Activated naive CD8-positive, alpha-beta T cell treated with anti-CD3 and anti-CD28 coated beads, Interleukin-2, amount 50 U/mL, for 16 hours (primary cell): ENCODE results near the gene CDKAL1.
"Not testable (repeated sequence)": the region's sequence is repeated elsewhere in the genome, so short reads cannot be mapped to it uniquely, and the experiment has no call there.

Experiments
- DNase-seq: peaks from one replicate; pipeline ENCODE4 v3.0.0-alpha.2; 2020; ENCODE audit warnings: low read depth, low spot score

The CDKAL1 gene

DNA sequence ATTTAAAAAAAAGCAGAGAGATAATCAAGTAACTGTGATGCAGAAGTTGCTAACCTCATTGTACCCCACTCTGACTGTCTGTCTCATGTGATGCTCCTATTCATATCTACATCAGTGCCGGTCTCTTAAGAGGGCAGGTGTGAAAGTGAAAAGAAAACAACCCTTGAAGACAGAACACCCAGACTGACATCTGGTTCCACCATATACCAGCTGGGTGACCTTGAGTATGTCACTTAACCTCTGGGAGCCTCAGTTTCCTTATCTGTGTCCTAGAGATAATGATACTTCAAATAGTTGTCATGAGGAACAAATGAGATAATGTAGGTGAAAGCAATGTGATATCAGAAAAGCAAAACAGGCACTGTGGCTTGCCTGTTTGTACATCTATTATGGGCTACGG is 632.5 kb downstream of the CDKAL1 start:
- DNase-seq = no peak

DNA sequence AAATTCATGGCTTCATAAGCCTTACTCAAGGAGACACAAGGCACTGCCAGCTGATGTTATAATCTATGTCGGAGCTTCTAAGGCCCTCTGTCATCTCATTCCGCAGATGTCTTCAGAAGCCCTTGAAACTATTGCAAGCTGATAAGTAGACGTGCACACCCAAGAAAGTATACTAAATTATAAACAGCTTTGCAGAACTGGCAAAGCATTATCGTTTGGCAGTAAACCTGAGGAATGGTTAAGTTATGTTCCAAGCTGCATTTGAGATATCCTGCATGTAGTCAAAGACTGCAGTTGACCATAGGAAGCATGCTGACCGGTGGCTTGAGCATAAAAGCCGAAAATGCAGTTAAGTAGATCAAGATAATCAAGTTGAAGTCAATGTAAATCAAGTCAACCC is 633.5 kb downstream of the CDKAL1 start:
- DNase-seq = no peak

DNA sequence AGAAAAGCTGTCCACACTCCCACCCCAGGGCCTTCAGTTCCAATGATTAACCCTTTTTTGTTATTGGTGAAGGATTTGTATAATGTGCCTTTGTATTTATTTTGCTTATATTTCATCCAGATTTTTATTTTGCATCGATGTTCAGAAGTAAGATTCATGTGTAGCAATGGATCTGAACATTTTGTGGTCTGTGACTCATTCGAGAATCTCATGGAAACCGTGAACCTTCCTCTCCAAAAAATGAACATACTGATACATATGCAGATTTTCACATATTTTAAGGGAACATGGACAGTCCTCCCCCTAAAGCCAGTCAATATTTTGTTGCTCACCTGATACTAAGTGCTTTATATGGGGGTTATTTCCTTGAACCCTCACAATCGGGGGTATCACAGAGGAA is 637.5 kb downstream of the CDKAL1 start:
- no peak for DNase-seq

DNA sequence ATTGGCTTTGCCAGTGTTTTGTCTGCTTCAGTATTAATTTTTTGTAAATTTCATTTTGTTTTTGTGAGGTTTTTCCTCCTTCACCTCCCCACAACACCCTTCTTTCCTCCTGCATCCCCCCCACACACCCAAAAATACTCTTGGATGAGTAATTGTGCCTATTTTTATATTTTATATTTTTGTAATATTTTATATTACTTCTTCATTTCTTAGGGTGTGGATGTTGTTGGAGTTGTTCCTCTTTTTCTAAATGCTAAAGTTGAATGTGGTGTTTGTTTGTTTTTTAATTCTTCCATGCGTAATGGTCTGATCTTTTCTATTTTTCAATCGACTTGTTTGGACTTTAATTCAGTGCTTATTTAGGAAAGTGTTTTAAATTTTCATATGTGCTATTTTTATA is 638.8 kb downstream of the CDKAL1 start:
- DNase-seq = no peak

DNA sequence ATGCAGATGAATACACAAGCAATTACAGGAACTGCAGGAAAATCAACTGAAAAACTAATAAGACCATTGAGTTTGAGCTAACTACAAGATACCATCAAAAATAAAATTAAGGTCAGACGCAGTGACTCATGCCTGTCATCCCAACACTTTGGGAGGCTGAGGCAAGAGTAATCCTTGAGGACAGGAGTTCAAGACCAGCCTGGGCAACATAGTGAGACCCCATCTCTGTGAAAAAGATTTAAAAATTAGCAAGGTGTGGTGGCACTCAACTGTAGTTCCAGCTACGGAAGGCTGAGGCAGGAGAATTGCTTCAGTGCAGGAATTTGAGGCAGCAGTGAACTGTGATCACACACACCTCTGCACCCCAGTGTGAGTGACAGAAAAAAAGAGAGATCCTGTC is 639.4 kb downstream of the CDKAL1 start:
- DNase-seq = no peak

DNA sequence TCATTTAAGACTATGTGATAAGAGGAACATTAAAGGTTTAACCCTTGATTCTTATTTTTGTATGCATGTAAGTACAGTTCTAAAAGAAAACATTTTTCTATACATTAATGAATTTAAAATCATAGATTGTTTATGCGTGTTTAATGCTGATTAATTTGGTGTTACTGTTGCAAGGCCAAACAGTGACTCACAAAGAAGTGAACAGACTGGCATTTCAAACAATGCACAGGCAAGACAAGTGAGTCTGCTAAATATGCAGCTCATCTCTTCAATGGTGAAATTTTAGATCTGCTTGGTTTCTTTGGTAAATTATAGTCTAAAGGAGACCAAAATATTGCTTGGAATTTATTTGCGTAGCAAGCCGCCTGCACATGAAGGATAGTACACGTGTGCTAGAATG is 641.9 kb downstream of the CDKAL1 start:
- no peak for DNase-seq

DNA sequence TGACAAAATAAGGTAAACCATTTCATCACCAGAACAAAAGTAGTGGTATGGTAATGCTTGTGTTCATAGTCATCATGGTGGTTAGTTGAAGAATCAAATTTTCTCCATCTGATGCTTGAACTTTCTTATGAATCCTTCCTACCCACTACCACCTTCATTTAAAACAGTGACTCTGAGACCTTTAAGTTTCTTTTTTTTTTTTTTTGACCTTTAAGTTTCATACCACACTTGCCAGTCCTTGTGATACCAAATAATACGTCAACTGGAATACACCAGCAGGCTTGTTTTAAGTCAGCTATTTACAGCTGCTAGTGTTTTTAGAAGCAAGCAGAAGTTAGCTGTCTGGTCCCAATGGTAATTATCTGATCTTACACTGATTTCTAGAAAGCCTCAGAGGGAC is 645.9 kb downstream of the CDKAL1 start:
- DNase-seq = no peak

DNA sequence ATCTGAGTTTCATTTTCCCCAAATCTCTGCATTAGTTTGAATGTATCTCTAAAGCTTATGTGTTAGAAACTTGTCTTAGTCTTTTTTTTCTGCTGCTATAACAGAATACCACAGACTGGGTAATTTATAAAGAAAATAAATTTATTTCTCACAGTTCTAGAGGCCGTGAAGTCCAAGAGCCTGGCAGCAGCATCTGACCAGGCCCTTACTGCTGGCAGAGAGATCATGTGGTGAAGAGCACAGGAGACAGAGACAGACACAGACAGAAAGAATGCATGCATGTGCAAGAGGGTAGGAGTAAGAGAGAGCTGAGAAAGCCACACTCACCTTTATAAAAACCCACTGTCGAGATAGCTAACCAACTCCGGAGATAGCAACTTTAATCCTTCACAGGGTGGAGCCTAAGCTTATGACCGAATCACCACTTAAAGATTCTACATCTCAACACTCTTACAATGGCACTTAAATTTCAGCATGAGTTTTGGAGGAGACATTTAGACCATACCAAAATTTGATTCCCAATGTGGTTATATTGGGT is 646.6 kb downstream of the CDKAL1 start:
- no peak for DNase-seq

- DNase-seq = no peak
Measured at GRCh38 chr6:21181866-21182265, 647.6 kb downstream of the CDKAL1 start.

DNA sequence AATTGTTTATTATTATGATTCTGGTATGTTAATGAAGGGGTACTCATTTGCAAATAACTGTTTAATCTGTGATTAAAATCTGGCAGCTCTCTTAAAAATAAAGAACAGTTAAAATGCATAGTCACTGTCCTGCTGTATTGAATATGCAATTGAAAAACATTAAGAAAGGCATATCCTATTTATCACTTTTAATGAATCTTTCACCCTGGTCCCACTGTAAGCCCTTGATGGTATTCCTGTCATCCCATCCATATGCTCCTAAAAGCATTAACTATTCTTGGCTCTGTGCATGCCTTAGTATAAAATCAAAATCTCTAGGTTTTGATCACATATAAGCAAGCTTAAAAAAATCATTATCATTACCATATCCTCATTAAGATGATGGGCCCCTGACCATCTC is 648.3 kb downstream of the CDKAL1 start:
- no peak for DNase-seq

- no peak for DNase-seq
Measured at GRCh38 chr6:21185861-21186478, 651.7 kb downstream of the CDKAL1 start.

GRCh38 chr6:21186479-21187055 is 652.3 kb downstream of the CDKAL1 start:
- DNase-seq = no peak

- no peak for DNase-seq
Measured at GRCh38 chr6:21187485-21187884, 653.2 kb downstream of the CDKAL1 start.

DNA sequence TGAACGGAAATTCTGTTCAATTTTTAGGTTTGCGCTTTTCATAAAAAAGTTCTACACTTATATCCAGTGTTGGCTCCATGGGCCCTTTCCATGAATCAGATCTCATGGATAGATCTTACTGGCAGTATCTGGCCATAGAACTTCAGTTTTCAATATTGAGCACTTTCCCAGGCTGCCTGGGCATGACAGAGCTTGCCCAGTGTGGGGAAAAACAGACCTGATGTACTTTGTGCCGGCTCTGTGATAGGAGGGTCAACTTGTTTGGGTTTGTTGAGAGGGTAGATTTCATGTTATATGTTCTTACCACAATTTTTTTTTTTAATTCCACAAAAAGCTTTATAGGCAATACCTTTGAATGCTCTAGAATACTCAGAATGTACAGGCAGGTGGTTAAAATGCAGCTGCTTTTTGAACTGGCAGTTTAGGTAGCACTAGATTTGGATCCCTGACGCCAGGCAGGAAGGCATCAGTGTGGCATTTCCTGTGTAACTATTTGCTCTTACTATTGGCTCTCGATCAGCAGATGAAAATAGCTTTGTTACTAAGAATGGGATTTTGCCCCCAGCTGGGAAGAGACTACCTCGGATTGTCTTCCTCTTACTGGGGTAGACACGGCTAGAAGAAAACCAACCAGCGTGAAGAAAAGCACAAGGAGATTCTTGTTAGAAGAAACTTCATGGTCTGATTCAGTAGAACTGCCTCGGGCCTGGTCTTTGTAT is 654.4 kb downstream of the CDKAL1 start:
- DNase-seq = no peak

DNA sequence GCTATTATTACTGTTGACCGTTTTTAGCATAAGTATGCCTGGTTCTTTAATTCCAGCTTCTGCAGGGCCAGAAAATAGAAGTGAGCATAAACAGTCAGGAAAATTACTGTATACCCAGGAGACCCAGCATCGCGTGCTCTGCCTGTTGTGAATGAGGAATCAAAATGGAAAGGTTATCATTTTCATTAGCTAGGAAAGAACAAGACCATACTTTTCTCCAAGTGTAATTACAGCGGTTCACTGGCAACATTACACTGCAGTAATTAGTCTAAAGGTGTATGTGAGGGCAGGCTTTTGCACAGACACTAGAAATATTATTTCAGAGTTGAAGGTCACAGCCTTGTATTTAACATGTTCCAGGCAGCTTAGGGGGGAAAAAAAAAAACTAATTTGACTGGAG is 655.5 kb downstream of the CDKAL1 start:
- DNase-seq = no peak

DNA sequence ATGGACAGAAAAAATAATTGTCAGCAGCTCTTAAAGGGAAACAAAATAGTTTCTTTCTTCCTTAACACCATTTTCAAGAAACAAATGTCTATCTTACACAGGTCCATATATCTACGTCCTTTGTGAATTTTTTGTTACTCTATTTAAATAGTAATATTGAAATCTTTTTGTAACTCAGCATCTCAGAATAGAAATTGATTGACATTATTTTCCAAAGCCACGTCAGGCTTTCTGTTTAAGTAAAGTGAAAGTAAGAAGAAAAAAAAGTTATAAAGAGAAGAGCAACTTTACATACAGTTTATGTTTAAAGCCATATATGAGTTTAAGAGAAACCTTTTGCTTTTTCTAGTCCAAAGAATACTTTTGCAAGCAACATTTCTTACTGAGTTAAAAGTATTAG is 656.4 kb downstream of the CDKAL1 start:
- DNase-seq = no peak

GRCh38 chr6:21193790-21194475 is 659.7 kb downstream of the CDKAL1 start:
- DNase-seq = no peak

DNA sequence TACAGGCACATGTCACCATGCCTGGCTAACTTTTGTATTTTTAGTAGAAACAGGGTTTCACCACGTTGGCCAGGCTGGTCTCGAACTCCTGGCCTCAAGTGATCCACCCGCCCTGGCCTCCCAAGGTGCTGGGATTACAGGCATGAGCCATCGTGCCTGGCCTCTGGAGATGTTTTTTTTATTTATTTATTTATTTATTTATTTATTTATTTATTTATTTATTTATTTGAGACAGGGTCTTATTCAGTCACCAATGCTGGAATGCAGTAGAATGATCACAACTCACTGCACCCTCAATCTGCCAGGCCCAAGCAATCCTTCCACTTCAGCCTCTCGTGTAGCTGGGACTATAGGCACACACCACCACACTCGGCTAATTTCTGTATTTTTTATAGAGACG is 661.0 kb downstream of the CDKAL1 start:
- not testable (repeated sequence) for DNase-seq

DNA sequence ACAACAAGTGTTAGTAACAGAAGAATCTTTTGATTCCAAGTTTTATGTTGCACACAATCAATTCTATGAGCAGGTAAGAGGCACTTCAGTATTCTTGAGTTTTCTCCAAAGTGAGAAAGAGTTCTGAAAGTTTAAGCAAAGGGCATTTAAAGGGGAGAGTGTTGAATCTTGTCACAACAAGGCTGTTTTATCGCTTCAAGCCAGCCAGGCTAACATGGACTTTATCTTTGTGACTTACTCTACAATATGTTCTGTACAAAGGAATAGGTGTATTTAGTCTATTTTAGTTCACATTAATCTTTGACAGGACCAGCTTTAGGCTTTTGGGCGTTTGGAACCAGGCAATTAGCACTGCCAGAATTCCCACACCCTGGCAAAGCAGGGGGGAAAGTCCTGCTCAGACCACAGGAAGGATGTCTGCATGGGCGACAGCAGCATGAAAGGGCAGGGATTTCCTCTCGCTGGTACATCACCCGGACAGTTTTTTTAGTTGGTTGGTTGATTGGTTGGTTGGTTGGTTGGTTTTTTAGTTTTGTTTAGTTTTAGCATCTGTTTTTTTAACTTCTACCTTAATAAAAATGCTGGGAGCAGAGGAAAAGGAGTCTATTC is 663.9 kb downstream of the CDKAL1 start:
- DNase-seq = no peak

DNA sequence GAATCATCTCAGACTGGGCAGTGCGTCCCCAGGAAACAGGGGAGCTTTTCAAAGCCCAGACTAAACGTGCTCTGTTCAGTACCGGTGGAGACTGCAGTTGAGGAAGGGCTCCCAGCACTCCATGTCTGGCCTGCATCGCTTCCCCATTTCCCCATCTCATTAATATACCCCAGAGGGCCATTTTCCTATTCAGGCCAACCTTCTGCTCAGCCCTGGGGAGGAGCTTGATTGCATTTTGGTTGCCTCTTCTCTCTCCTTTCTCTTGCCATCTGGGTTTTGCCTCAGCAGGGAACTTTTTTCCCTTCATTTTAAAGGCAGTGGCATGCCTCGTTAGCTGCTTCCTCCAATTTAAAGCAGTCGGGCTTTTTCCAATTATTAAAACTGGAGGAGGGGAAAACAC is 665.0 kb downstream of the CDKAL1 start:
- DNase-seq = no peak

DNA sequence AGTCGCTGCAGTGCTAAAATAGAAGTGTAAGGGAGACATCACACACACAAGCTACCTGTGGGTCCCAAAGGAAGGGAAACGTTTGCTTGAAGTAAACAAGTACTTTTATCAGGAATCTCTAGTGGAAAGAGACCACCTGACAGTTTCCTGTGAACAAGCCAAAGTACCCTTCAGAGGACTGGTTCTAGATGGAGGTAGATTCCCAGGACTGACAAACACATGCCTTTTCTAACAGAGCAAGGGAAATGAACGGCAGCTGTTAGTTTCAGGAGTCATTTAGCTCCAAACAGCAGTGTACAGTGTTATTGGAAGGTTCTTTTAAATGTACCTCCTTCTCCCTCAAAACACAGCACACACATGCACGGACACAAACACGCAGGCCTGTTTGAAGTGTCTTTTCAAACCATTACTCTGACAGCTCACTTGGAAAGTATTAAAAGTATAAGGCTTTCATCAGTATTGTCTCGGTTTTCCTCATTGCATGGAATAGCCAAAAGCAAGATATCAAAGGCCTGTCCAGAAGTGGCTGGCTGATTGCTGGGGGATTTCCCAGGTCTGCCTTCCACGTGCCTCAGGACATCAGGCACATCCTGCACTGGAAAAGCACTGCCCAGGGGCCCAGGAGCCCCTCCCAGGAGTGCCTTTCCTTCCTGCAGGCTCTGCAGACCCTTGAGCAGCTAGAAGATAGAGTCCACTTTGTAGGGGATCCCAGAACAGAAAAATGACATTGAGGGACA is 666.0 kb downstream of the CDKAL1 start:
- no peak for DNase-seq
